H1 (cell line): ENCODE results near the gene GKAP1. TPM values are rescaled to one million over a fixed set of nuclear protein-coding genes. Genes with fewer than 3 reads are reported as not detected.
A peak's percentile ranks its signal among the peaks of the same experiment; 100 is the strongest.

Source experiments
- CTCF ChIA-PET: fragments of 300-600 bp; sonication (Branson Sonifier 250); formaldehyde crosslinking; loops from one replicate; lab custom pipeline; 2021; ENCODE audit not compliant: partially characterized antibody; lab: Charles Lee
- POLR2A ChIA-PET: fragments of 300-600 bp; sonication (Branson Sonifier 250); formaldehyde crosslinking; loops from one replicate; lab custom pipeline; 2021; ENCODE audit warnings: inconsistent platforms; ENCODE audit not compliant: partially characterized antibody; lab: Charles Lee
- DNase-seq, 2 experiments: peaks; one replicate each; pipeline versions ENCODE4 v3.0.0 to v3.0.0-alpha.2; 2010 to 2022; ENCODE audit warnings: low spot score in 2 of 2, low read depth in 1 of 2, mixed read lengths in 1 of 2
- FAIRE-seq: peaks from 2 replicates; lab custom pipeline; 2011; peaks lifted over from hg19 to GRCh38; lab: Jason Lieb, UNC
- H2AFZ ChIP-seq: 2 replicates; pipeline ENCODE4 v1.8.1; 2012; ENCODE audit warnings: low read length, inconsistent platforms
- H2AK5ac ChIP-seq: 2 replicates; pipeline ENCODE4 v1.6.1; 2013; ENCODE audit warnings: low read depth, low read length
- H2BK120ac ChIP-seq: replicated peaks from 2 replicates; pipeline ENCODE3; 2013; ENCODE audit warnings: low read depth, low read length, inconsistent platforms
- H2BK12ac ChIP-seq: 2 replicates; pipeline ENCODE4 v1.6.1; 2013; ENCODE audit warnings: low read depth, low read length
- H2BK15ac ChIP-seq: 2 replicates; pipeline ENCODE4 v1.6.1; 2013; ENCODE audit warnings: low read length
- H2BK20ac ChIP-seq: 2 replicates; pipeline ENCODE4 v1.6.1; 2013; ENCODE audit warnings: low read length
- H2BK5ac ChIP-seq: 2 replicates; pipeline ENCODE4 v1.6.1; 2013; ENCODE audit warnings: low read depth, low read length
- H3K14ac ChIP-seq: 2 replicates; pipeline ENCODE4 v1.6.1; 2013; ENCODE audit warnings: inconsistent platforms; ENCODE audit not compliant: insufficient read length
- H3K18ac ChIP-seq: 2 replicates; pipeline ENCODE4 v1.6.1; 2013; ENCODE audit warnings: low read length; ENCODE audit errors: extremely low read depth
- H3K23ac ChIP-seq: 2 replicates; pipeline ENCODE4 v1.6.1; 2013; ENCODE audit warnings: inconsistent platforms; ENCODE audit not compliant: insufficient read length
- H3K23me2 ChIP-seq: 2 replicates; pipeline ENCODE4 v1.6.1; 2013; ENCODE audit warnings: low read depth, low read length
- H3K27ac ChIP-seq: 2 replicates; pipeline ENCODE4 v1.6.1; 2011; ENCODE audit warnings: low read depth, low read length, inconsistent platforms
- H3K27me3 ChIP-seq, 4 experiments: replicated peaks in 1 of 4; 1 replicate in 1 of 4; 2 replicates in 3 of 4; pipeline versions ENCODE4 v1.6.1 to v1.8.1; 2011 to 2013; ENCODE audit warnings: low read length in 3 of 4, mild to moderate bottlenecking in 3 of 4, inconsistent platforms in 2 of 4, mixed read lengths in 2 of 4, moderate library complexity in 1 of 4; ENCODE audit not compliant: control insufficient read depth in 3 of 4, insufficient read depth in 3 of 4; ENCODE audit errors: extremely low read depth in 1 of 4
- H3K36me3 ChIP-seq, 4 experiments: 2 replicates each; pipeline versions ENCODE4 v1.6.1 to v1.8.1; 2011 to 2013; ENCODE audit warnings: mild to moderate bottlenecking in 4 of 4, low read length in 3 of 4, moderate library complexity in 2 of 4, control low read depth in 1 of 4, inconsistent platforms in 1 of 4; ENCODE audit not compliant: insufficient read depth in 4 of 4, control insufficient read depth in 2 of 4
- H3K4ac ChIP-seq: replicated peaks from 2 replicates; pipeline ENCODE3; 2013; ENCODE audit warnings: low read length, low read depth, mixed read lengths, inconsistent platforms; ENCODE audit not compliant: insufficient read length
- H3K4me1 ChIP-seq, 4 experiments: replicated peaks in 1 of 4; 1 replicate in 1 of 4; 2 replicates in 3 of 4; pipeline versions ENCODE4 v1.6.1 to v1.8.1; 2011 to 2013; ENCODE audit warnings: low read length in 3 of 4, inconsistent platforms in 2 of 4, mixed read lengths in 1 of 4; ENCODE audit not compliant: insufficient read depth in 4 of 4, control insufficient read depth in 3 of 4
- H3K4me2 ChIP-seq, 2 experiments: 2 replicates each; pipeline versions ENCODE4 v1.6.1 to v1.8.1; 2011 to 2013; ENCODE audit warnings: low read depth in 2 of 2, low read length in 2 of 2, control low read depth in 1 of 2, inconsistent platforms in 1 of 2, mild to moderate bottlenecking in 1 of 2; ENCODE audit not compliant: insufficient read depth in 1 of 2
- H3K4me3 ChIP-seq, 4 experiments: fragments of 200-600, 300-600 bp in 1 of 4; sonication (generic), shearing (Covaris generic), sonication (Bioruptor Twin) in 1 of 4; 2 replicates each; pipeline versions ENCODE4 v1.5.1 to v1.8.1; 2011 to 2016; ENCODE audit warnings: low read length in 4 of 4, low read depth in 3 of 4, control low read depth in 2 of 4, inconsistent platforms in 2 of 4, mild to moderate bottlenecking in 2 of 4, mixed read lengths in 1 of 4, moderate library complexity in 1 of 4; ENCODE audit not compliant: insufficient read depth in 2 of 4; ENCODE audit errors: extremely low read depth in 1 of 4
- H3K56ac ChIP-seq: replicated peaks from 2 replicates; pipeline ENCODE3; 2013; ENCODE audit warnings: low read depth, mild to moderate bottlenecking, mixed read lengths, low read length, inconsistent platforms; ENCODE audit not compliant: insufficient read length
- H3K79me1 ChIP-seq: 2 replicates; pipeline ENCODE4 v1.6.1; 2013; ENCODE audit warnings: low read depth, low read length, control low read depth
- H3K79me2 ChIP-seq, 2 experiments: 2 replicates each; pipeline versions ENCODE4 v1.6.1 to v1.8.1; 2012 to 2013; ENCODE audit warnings: low read length in 2 of 2, mild to moderate bottlenecking in 2 of 2, inconsistent platforms in 1 of 2; ENCODE audit not compliant: insufficient read depth in 2 of 2, control insufficient read depth in 1 of 2
- H3K9ac ChIP-seq, 4 experiments: replicated peaks in 1 of 4; 1 replicate in 1 of 4; 2 replicates in 3 of 4; pipeline versions ENCODE4 v1.6.1 to v1.8.1; 2011 to 2013; ENCODE audit warnings: low read depth in 3 of 4, low read length in 3 of 4, control low read depth in 2 of 4, mild to moderate bottlenecking in 2 of 4, moderate library complexity in 2 of 4, inconsistent platforms in 1 of 4; ENCODE audit errors: extremely low read depth in 1 of 4
- H3K9me3 ChIP-seq, 2 experiments: 2 replicates each; pipeline versions ENCODE4 v1.6.1 to v1.8.1; 2012 to 2013; ENCODE audit warnings: mild to moderate bottlenecking in 2 of 2, moderate library complexity in 2 of 2, control low read depth in 1 of 2, inconsistent platforms in 1 of 2, low read depth in 1 of 2, low read length in 1 of 2, mixed read lengths in 1 of 2; ENCODE audit not compliant: insufficient read depth in 2 of 2
- H4K20me1 ChIP-seq, 2 experiments: replicated peaks in 1 of 2; 2 replicates each; pipeline versions ENCODE3 to v1.8.1; 2011 to 2013; ENCODE audit warnings: inconsistent platforms in 2 of 2, low read length in 2 of 2, mild to moderate bottlenecking in 1 of 2; ENCODE audit not compliant: insufficient read depth in 2 of 2, control insufficient read depth in 1 of 2
- H4K5ac ChIP-seq: 2 replicates; pipeline ENCODE4 v1.6.1; 2013; ENCODE audit warnings: low read length, low read depth, mixed read lengths, inconsistent platforms; ENCODE audit not compliant: insufficient read length
- H4K8ac ChIP-seq: 2 replicates; pipeline ENCODE4 v1.8.0; 2013; ENCODE audit warnings: mild to moderate bottlenecking, moderate library complexity, low read length, inconsistent platforms; ENCODE audit not compliant: insufficient read depth; ENCODE audit errors: extremely low read depth
- H4K91ac ChIP-seq: replicated peaks from 2 replicates; pipeline ENCODE3; 2013; ENCODE audit warnings: low read length, mixed read lengths, inconsistent platforms; ENCODE audit not compliant: insufficient read length
- ATF3 ChIP-seq: IDR thresholded peaks from 2 replicates; pipeline ENCODE4 v1.6.1; 2011; ENCODE audit warnings: low read depth, mild to moderate bottlenecking, low read length; ENCODE audit not compliant: insufficient read depth
- EZH2 ChIP-seq: fragments of 200-600 bp; sonication (generic); IDR thresholded peaks from 2 replicates; pipeline ENCODE4 v1.7.1; 2012; ENCODE audit warnings: low read depth, mild to moderate bottlenecking, moderate library complexity, low read length, inconsistent platforms; ENCODE audit not compliant: severe bottlenecking
- FOSL1 ChIP-seq: IDR thresholded peaks from 2 replicates; pipeline ENCODE4 v1.6.1; 2011; ENCODE audit warnings: mild to moderate bottlenecking, low read depth, low read length, moderate library complexity; ENCODE audit not compliant: insufficient read depth
- NANOG ChIP-seq: IDR thresholded peaks from 2 replicates; pipeline ENCODE4 v1.6.1; 2011; ENCODE audit warnings: low read length, low read depth, mild to moderate bottlenecking, inconsistent platforms; ENCODE audit not compliant: insufficient read depth, poor library complexity, severe bottlenecking
- NRF1 ChIP-seq: IDR thresholded peaks from 2 replicates; pipeline ENCODE4 v1.6.1; 2011; ENCODE audit warnings: mild to moderate bottlenecking, low read depth, low read length, improper control_type of control experiment
- PHF8 ChIP-seq: fragments of 200-600 bp; sonication (generic); conservative IDR thresholded peaks from 2 replicates; pipeline ENCODE4 v1.7.1; 2012; ENCODE audit warnings: low read depth, mild to moderate bottlenecking, inconsistent platforms, low read length, moderate library complexity
- SAP30 ChIP-seq: fragments of 300-600 bp; sonication (generic); IDR thresholded peaks from 2 replicates; pipeline ENCODE4 v1.7.1; 2012; ENCODE audit warnings: low read length, moderate library complexity, mild to moderate bottlenecking, inconsistent platforms; ENCODE audit not compliant: insufficient read depth, insufficient replicate concordance
- TBP ChIP-seq: IDR thresholded peaks from 2 replicates; pipeline ENCODE4 v1.6.1; 2011; ENCODE audit warnings: low read depth, low read length, improper control_type of control experiment
- WGBS, 2 experiments: shearing (Covaris generic) in 1 of 2; methylation state at CpG; one replicate each; pipeline versions ENCODE4 v1.1.6 to v1.1.7; 2013 to 2015; ENCODE audit warnings: low lambda C conversion rate in 2 of 2, mixed read lengths in 2 of 2, inconsistent platforms in 1 of 2, low coverage in 1 of 2, missing lambda C conversion rate in 1 of 2; ENCODE audit not compliant: insufficient replicate concordance in 2 of 2, insufficient coverage in 1 of 2, insufficient read length in 1 of 2; ENCODE audit errors: extremely low coverage in 1 of 2, missing lambda C conversion rate in 1 of 2; 5-methylcytosine and 5-hydroxymethylcytosine counted together
- polyA plus RNA-seq, 7 experiments: library from polyadenylated mRNA; depleted of rRNA in 3 of 7; stranded (reverse) in 5 of 7; unstranded in 2 of 7; fragments of >200 nt in 5 of 7; fragments of 200-250 nt in 2 of 7; gene quantifications; 1 replicate in 5 of 7; 2 replicates in 1 of 7; 4 replicates in 1 of 7; pipeline versions ENCODE4 v1.2.1 to v1.2.3, GENCODE V29; 2011 to 2013; ENCODE audit warnings: missing spikeins in 2 of 7, mixed read lengths in 2 of 7
- total RNA-seq: library from RNA; stranded (reverse); fragmentation: NEBNext Ultra II Directional; extraction: Animal tissue kit (Norgen Biotek cat#: 25700); gene quantifications from 2 replicates; pipeline ENCODE4 v1.2.1, GENCODE V29; 2021
- TF ChIP-seq, protein P1 (sequence below): IDR thresholded peaks from 2 replicates; pipeline ENCODE4 v1.6.1; 2012; ENCODE audit warnings: inconsistent platforms

Gene GKAP1
- total and polyA plus RNA-seq, 2 of the 8 experiments (the other 6 are each of a cell fraction or from before 2014, with no cell fraction given) = 0.97 to 5.3 TPM

DNA sequence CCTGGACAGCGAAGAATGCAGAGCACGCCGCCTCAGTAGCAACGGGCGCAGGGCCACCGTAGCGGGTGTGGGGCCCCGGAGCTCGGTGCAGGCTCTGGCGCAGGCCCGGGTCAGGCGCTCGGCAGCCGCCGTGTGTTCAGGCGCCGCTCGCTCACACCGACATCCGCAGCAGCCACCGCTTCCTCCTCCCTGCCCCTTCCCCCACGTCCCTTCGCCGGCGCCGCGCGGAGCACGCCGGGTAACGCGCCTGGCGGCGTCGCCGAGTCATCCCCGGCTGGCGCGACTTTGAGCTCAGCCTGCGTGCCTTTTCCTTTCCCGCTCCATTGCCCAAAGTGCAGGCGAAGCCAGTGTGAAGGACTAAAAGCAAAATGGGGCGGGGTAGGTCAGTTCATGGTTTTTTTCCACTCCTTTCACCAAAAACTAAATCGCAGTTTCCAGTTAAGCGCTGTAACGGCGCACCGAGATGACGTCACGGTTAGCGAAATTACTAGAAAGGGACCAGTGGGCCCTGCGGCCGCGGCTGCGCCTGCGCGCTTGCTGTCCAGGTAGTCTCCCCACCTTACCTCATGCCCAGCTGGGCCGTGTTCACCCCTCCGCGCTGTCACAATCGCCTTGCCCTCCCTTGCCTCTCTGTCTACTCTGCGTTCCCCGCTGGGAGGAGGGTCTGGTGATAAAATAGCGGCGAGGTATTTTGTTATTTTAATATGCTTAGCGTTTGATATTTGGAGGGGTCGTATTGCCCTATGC, 109.6 kb downstream of the GKAP1 start, which contains the start of gene UBQLN1:
Gene UBQLN1 (minus strand): TSS at position 191 of the 747 bp plus-strand sequence. CDS start 279 bp downstream, outside the sequence.
- peak within 1 kb of the TSS; percentile 99 for H3K18ac ChIP-seq
- peak within 1 kb of the TSS; percentile 97 for H2BK15ac ChIP-seq
- peak within 1 kb of the TSS; percentile 93 for H2BK120ac ChIP-seq
- H4K8ac ChIP-seq = peak within 1 kb of the TSS; percentile 99
- H3K4me2 ChIP-seq = peak within 1 kb of the TSS; percentile 70 to 87
- no peaks in the 10 kb centered on the region; the same call in 1 of the 2 replicates for H3K23me2 ChIP-seq
- FAIRE-seq = peak; percentile 42
- peak within 1 kb of the TSS; percentile 96 for H2AFZ ChIP-seq
- ChIA-PET CTCF (interaction anchor here (0.6 to 1.0 kb wide), 3 partner anchors 12 to 30 kb away, joined by 3 to 4 read pairs (median 4); no protein-coding TSS in a partner anchor), POLR2A (interaction anchor here (0.6 to 2.7 kb wide), 30 partner anchors 9 to 695 kb away, joined by 3 to 15 read pairs (median 4); partner anchors contain the start of genes HNRNPK, KIF27 and RMI1)
- no peaks in the 10 kb centered on the region for H3K27me3 ChIP-seq
- no peaks in the 10 kb centered on the region; a peak in 1 of 8 replicates for H3K36me3 ChIP-seq
- H3K56ac ChIP-seq = peak within 1 kb of the TSS; percentile 95
- peak within 1 kb of the TSS; percentile 99 for H4K91ac ChIP-seq
- no peaks in the 10 kb centered on the region; a peak in 1 of 7 replicates for H3K4me1 ChIP-seq
- H3K14ac ChIP-seq = no peak within 1 kb of the TSS
- peak; percentile 66 to 92 for DNase-seq
- H4K20me1 ChIP-seq = no peaks in the 10 kb centered on the region
- H2AK5ac ChIP-seq = no peak within 1 kb of the TSS
- H3K4ac ChIP-seq = peak within 1 kb of the TSS; percentile 69
- peak within 1 kb of the TSS; percentile 98 to 100 (median 98) for H3K9ac ChIP-seq
- peak within 1 kb of the TSS; percentile 100 for H2BK5ac ChIP-seq
- H3K23ac ChIP-seq = no peak within 1 kb of the TSS
- no peak within 1 kb of the TSS for H2BK20ac ChIP-seq
- H3K4me3 ChIP-seq = peak within 1 kb of the TSS; percentile 79 to 99 (median 93)
- H2BK12ac ChIP-seq = peak within 1 kb of the TSS; percentile 100
- H3K9me3 ChIP-seq = peaks cover 0 to 2% of the 10 kb centered on the region in 2 experiments; a peak in 1 of 4 replicates
- WGBS, 2 experiments = 1% methylated on average over 66 of the region's 67 CpGs; no CpG with 5 or more reads in 1 of the 2 experiments
- peaks cover 33 to 45% of the 10 kb centered on the region in 2 experiments for H3K79me2 ChIP-seq
- peak within 1 kb of the TSS; percentile 100 for H3K27ac ChIP-seq
- H4K5ac ChIP-seq = peak within 1 kb of the TSS; percentile 100
- no peaks in the 10 kb centered on the region for H3K79me1 ChIP-seq
- TF ChIP-seq, protein P1, sequence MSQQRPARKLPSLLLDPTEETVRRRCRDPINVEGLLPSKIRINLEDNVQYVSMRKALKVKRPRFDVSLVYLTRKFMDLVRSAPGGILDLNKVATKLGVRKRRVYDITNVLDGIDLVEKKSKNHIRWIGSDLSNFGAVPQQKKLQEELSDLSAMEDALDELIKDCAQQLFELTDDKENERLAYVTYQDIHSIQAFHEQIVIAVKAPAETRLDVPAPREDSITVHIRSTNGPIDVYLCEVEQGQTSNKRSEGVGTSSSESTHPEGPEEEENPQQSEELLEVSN = peak; percentile 84
- TF ChIP-seq SAP30 (peak; percentile 93), ATF3 (peak; percentile 74; the same call in 1 of the 2 replicates), PHF8 (peak; percentile 88), NRF1 (peak; percentile 66), FOSL1 (no peak), TBP (peak; percentile 82), EZH2 (no peak), NANOG (no peak)
